BLaER1 (cell line): ENCODE data around the gene GIPC1.

Experiments
- H3K27ac ChIP-seq: shearing (Covaris generic); formaldehyde crosslinking; 2 replicates; pipeline ENCODE4 v1.8.1; 2022
- H3K27me3 ChIP-seq: shearing (Covaris generic); formaldehyde crosslinking; 2 replicates; pipeline ENCODE4 v1.8.1; 2022
- H3K36me3 ChIP-seq: shearing (Covaris generic); formaldehyde crosslinking; 2 replicates; pipeline ENCODE4 v1.8.1; 2022
- H3K4me1 ChIP-seq: shearing (Covaris generic); formaldehyde crosslinking; 2 replicates; pipeline ENCODE4 v1.8.1; 2022
- H3K4me2 ChIP-seq: shearing (Covaris generic); formaldehyde crosslinking; 2 replicates; pipeline ENCODE4 v1.8.1; 2022
- H3K4me3 ChIP-seq: shearing (Covaris generic); formaldehyde crosslinking; 2 replicates; pipeline ENCODE4 v1.8.1; 2022
- H3K9ac ChIP-seq: shearing (Covaris generic); formaldehyde crosslinking; 2 replicates; pipeline ENCODE4 v1.8.1; 2022
- H3K9me3 ChIP-seq: shearing (Covaris generic); formaldehyde crosslinking; 2 replicates; pipeline ENCODE4 v1.8.1; 2022
- H4K20me1 ChIP-seq: shearing (Covaris generic); formaldehyde crosslinking; 2 replicates; pipeline ENCODE4 v1.8.1; 2022
- Cebpa-rat ChIP-seq: shearing (Covaris generic); IDR thresholded peaks from 2 replicates; pipeline ENCODE4 v1.8.1; 2022

Gene GIPC1

GRCh38 chr19:14533450-14533849, 37.5 kb upstream of the GIPC1 start:
- no peak overlapping the region for H3K9ac ChIP-seq
- TF ChIP-seq Cebpa-rat = no peak
- no peak overlapping the region for H3K4me3 ChIP-seq
- H3K9me3 ChIP-seq = no peaks in the 10 kb centered on the region
- no peak overlapping the region for H3K4me2 ChIP-seq
- peaks cover 32% of the 10 kb centered on the region for H3K36me3 ChIP-seq
- H4K20me1 ChIP-seq = peaks cover 77% of the 10 kb centered on the region
- H3K27me3 ChIP-seq = no peaks in the 10 kb centered on the region
- H3K27ac ChIP-seq = no peak overlapping the region
- peaks cover 70% of the 10 kb centered on the region for H3K4me1 ChIP-seq

GRCh38 chr19:14530506-14530905, 34.6 kb upstream of the GIPC1 start:
- Histone ChIP-seq H3K9me3 (no peaks in the 10 kb centered on the region), H3K4me3 (peak overlapping the region; percentile 75), H4K20me1 (peaks cover 51% of the 10 kb centered on the region), H3K4me2 (peak overlapping the region; percentile 95), H3K4me1 (peaks cover 50% of the 10 kb centered on the region), H3K27me3 (no peaks in the 10 kb centered on the region), H3K27ac (no peak overlapping the region), H3K9ac (peak overlapping the region; percentile 86; the same call in 1 of the 2 replicates), H3K36me3 (peaks cover 32% of the 10 kb centered on the region)
- TF ChIP-seq Cebpa-rat = no peak

GRCh38 chr19:14530005-14530348, 34.0 kb upstream of the GIPC1 start:
- H3K36me3 ChIP-seq = peaks cover 31% of the 10 kb centered on the region
- H3K4me1 ChIP-seq = peaks cover 46% of the 10 kb centered on the region
- 0 out of 2 replicates have a peak, but pooled peaks have one; percentile 57 for TF ChIP-seq Cebpa-rat

GRCh38 chr19:14529254-14530004, 33.5 kb upstream of the GIPC1 start, which contains the start of gene TECR:
Gene TECR (plus strand): TSS chr19:14529594. CDS start chr19:14529697, 103 bp downstream.
- H3K27me3 ChIP-seq = no peaks in the 10 kb centered on the region
- H3K36me3 ChIP-seq = peaks cover 26% of the 10 kb centered on the region
- H4K20me1 ChIP-seq = peaks cover 44% of the 10 kb centered on the region
- H3K9ac ChIP-seq = peak within 1 kb of the TSS; percentile 86
- peak within 1 kb of the TSS; percentile 95 for H3K4me2 ChIP-seq
- TF ChIP-seq Cebpa-rat = no peak
- H3K27ac ChIP-seq = peak within 1 kb of the TSS; percentile 81
- H3K9me3 ChIP-seq = no peaks in the 10 kb centered on the region
- peak within 1 kb of the TSS; percentile 75 for H3K4me3 ChIP-seq
- H3K4me1 ChIP-seq = peaks cover 41% of the 10 kb centered on the region

More at GRCh38 chr19:14530005-14530348, 34.0 kb upstream of the GIPC1 start:
- H4K20me1 ChIP-seq = peaks cover 50% of the 10 kb centered on the region
- no peaks in the 10 kb centered on the region for H3K9me3 ChIP-seq
- no peaks in the 10 kb centered on the region for H3K27me3 ChIP-seq
- H3K27ac ChIP-seq = peak overlapping the region; percentile 81
- peak overlapping the region; percentile 86 for H3K9ac ChIP-seq
- H3K4me2 ChIP-seq = peak overlapping the region; percentile 95
- peak overlapping the region; percentile 75 for H3K4me3 ChIP-seq

GRCh38 chr19:14528419-14529253, 32.7 kb upstream of the GIPC1 start:
- no peak for TF ChIP-seq Cebpa-rat
- Histone ChIP-seq H3K4me3 (peak overlapping the region; percentile 75), H3K9me3 (no peaks in the 10 kb centered on the region), H3K36me3 (peaks cover 19% of the 10 kb centered on the region), H3K27me3 (no peaks in the 10 kb centered on the region), H3K4me1 (peaks cover 42% of the 10 kb centered on the region), H3K27ac (peak overlapping the region; percentile 76), H4K20me1 (peaks cover 38% of the 10 kb centered on the region), H3K9ac (peak overlapping the region; percentile 74), H3K4me2 (peak overlapping the region; percentile 92)

- H3K9ac ChIP-seq = no peak overlapping the region
Measured at GRCh38 chr19:14526423-14526822, 30.5 kb upstream of the GIPC1 start.

GRCh38 chr19:14525729-14526128, 29.8 kb upstream of the GIPC1 start:
- Histone ChIP-seq H3K9ac (no peak overlapping the region), H3K4me3 (no peak overlapping the region), H3K27me3 (no peaks in the 10 kb centered on the region), H3K4me2 (no peak overlapping the region), H3K9me3 (no peaks in the 10 kb centered on the region), H4K20me1 (peaks cover 10% of the 10 kb centered on the region; the same call in 1 of the 2 replicates), H3K4me1 (peaks cover 41% of the 10 kb centered on the region), H3K36me3 (no peaks in the 10 kb centered on the region), H3K27ac (no peak overlapping the region)
- no peak for TF ChIP-seq Cebpa-rat

More at GRCh38 chr19:14526423-14526822, 30.5 kb upstream of the GIPC1 start:
- peaks cover 16% of the 10 kb centered on the region; the same call in 1 of the 2 replicates for H4K20me1 ChIP-seq
- H3K9me3 ChIP-seq = no peaks in the 10 kb centered on the region
- no peaks in the 10 kb centered on the region for H3K36me3 ChIP-seq
- H3K4me2 ChIP-seq = no peak overlapping the region
- H3K27me3 ChIP-seq = no peaks in the 10 kb centered on the region
- H3K4me1 ChIP-seq = peaks cover 48% of the 10 kb centered on the region
- H3K27ac ChIP-seq = no peak overlapping the region
- H3K4me3 ChIP-seq = no peak overlapping the region
- TF ChIP-seq Cebpa-rat = no peak

GRCh38 chr19:14520543-14520942, 24.6 kb upstream of the GIPC1 start:
- Histone ChIP-seq H3K27ac (peak overlapping the region; percentile 60; the same call in 1 of the 2 replicates), H3K36me3 (peaks cover 14% of the 10 kb centered on the region), H3K9ac (no peak overlapping the region), H3K4me2 (no peak overlapping the region), H4K20me1 (peaks cover 26% of the 10 kb centered on the region), H3K27me3 (no peaks in the 10 kb centered on the region), H3K4me3 (no peak overlapping the region), H3K9me3 (no peaks in the 10 kb centered on the region), H3K4me1 (peaks cover 58% of the 10 kb centered on the region)
- TF ChIP-seq Cebpa-rat = no peak

- Histone ChIP-seq H3K4me1 (peaks cover 64% of the 10 kb centered on the region), H3K36me3 (peaks cover 20% of the 10 kb centered on the region), H3K4me2 (peak overlapping the region; percentile 83), H3K4me3 (no peak overlapping the region), H3K9me3 (no peaks in the 10 kb centered on the region), H4K20me1 (peaks cover 32% of the 10 kb centered on the region), H3K27me3 (no peaks in the 10 kb centered on the region), H3K9ac (no peak overlapping the region), H3K27ac (peak overlapping the region; percentile 60)
- no peak for TF ChIP-seq Cebpa-rat
Measured at GRCh38 chr19:14519860-14520407, 24.0 kb upstream of the GIPC1 start.
